ENCODE measurements around the gene FABP6.
"Not testable (repeated sequence)": the region's sequence is repeated elsewhere in the genome, so short reads cannot be mapped to it uniquely, and the experiment has no call there.

The FABP6 gene

GRCh38 chr5:160227012-160227411 is 2.3 kb upstream of the FABP6 start:
- DNase-seq = no peak

- DNase-seq = peak; percentile 51
These were observed 1.6 kb downstream of the FABP6 start for GRCh38 chr5:160230686-160231527.

- no peak for DNase-seq
These were observed 2.6 kb downstream of the FABP6 start for GRCh38 chr5:160231783-160232342.

- DNase-seq = no peak
These were observed 3.9 kb downstream of the FABP6 start for GRCh38 chr5:160233215-160233614.

- DNase-seq = no peak
These were observed 6.4 kb downstream of the FABP6 start for GRCh38 chr5:160235731-160236130.

GRCh38 chr5:160237571-160238093 is 8.3 kb downstream of the FABP6 start:
- DNase-seq = no peak

- no peak for DNase-seq
These were observed 11.0 kb downstream of the FABP6 start for GRCh38 chr5:160240350-160240749.

- no peak for DNase-seq
These were observed 12.8 kb downstream of the FABP6 start for GRCh38 chr5:160242145-160242544.

- no peak for DNase-seq
These were observed 16.3 kb downstream of the FABP6 start for GRCh38 chr5:160245506-160246086.

- DNase-seq = not testable (repeated sequence)
These were observed 20.3 kb downstream of the FABP6 start for GRCh38 chr5:160249570-160249969.

- DNase-seq = no peak
These were observed 20.9 kb downstream of the FABP6 start for GRCh38 chr5:160250226-160250625.

GRCh38 chr5:160250826-160251225 is 21.5 kb downstream of the FABP6 start:
- no peak for DNase-seq

GRCh38 chr5:160251406-160252155 is 22.3 kb downstream of the FABP6 start:
- DNase-seq = no peak

- DNase-seq = no peak
These were observed 23.6 kb downstream of the FABP6 start for GRCh38 chr5:160252916-160253315.

GRCh38 chr5:160253441-160253840 is 24.1 kb downstream of the FABP6 start:
- no peak for DNase-seq

GRCh38 chr5:160254706-160255105 is 25.4 kb downstream of the FABP6 start:
- no peak for DNase-seq

GRCh38 chr5:160259341-160259740 is 30.0 kb downstream of the FABP6 start:
- no peak for DNase-seq

GRCh38 chr5:160260006-160260775 is 30.9 kb downstream of the FABP6 start:
- DNase-seq = no peak

GRCh38 chr5:160260881-160261815 is 31.8 kb downstream of the FABP6 start:
- peak; percentile 21 for DNase-seq

GRCh38 chr5:160262151-160263074 is 33.1 kb downstream of the FABP6 start:
- no peak for DNase-seq

Data from EL (cell line).